Gastroesophageal sphincter (tissue), 4 donors: ENCODE data around the gene HLA-DRA. TPM values are rescaled to one million over a fixed set of nuclear protein-coding genes. Genes with fewer than 3 reads are reported as not detected.

Experiments used
- ATAC-seq: fragments of 150-250 bp; one replicate; pipeline ENCODE4 v1.9.1; 2016; ENCODE audit warnings: mild to moderate bottlenecking, moderate library complexity
- H3K27ac ChIP-seq, 4 donors: fragments of 200-600 bp; sonication (generic) in 3 of 4; 1 replicate in 3 of 4; 2 replicates in 1 of 4; pipeline ENCODE4 v1.5.1; 2016 to 2019
- H3K27me3 ChIP-seq: fragments of 200-600 bp; sonication (generic); one replicate; pipeline ENCODE4 v1.5.1; 2019
- H3K36me3 ChIP-seq, 2 donors: fragments of 200-600 bp; sonication (generic); one replicate each; pipeline ENCODE4 v1.5.1; 2019; ENCODE audit warnings: control low read depth in 1 of 2
- H3K4me1 ChIP-seq, 3 donors: fragments of 200-600 bp; sonication (generic); 1 replicate in 2 of 3; 2 replicates in 1 of 3; pipeline ENCODE4 v1.5.1; 2016 to 2019; ENCODE audit warnings: control low read depth in 2 of 3
- H3K4me3 ChIP-seq, 2 donors: fragments of 200-600 bp; sonication (generic); one replicate each; pipeline ENCODE4 v1.5.1; 2019; ENCODE audit warnings: mild to moderate bottlenecking in 1 of 2, moderate library complexity in 1 of 2
- H3K9me3 ChIP-seq, 3 donors: fragments of 200-600 bp; sonication (generic); one replicate each; pipeline ENCODE4 v1.5.1; 2017 to 2019; ENCODE audit warnings: control low read depth in 2 of 3
- CTCF ChIP-seq, 4 experiments: fragments of 200-600 bp in 2 of 4; fragments of 450-650 bp in 2 of 4; sonication (generic) in 1 of 4; IDR thresholded peaks; one replicate each; pipeline ENCODE4 v1.5.1; 2017 to 2019; ENCODE audit warnings: antibody characterized with exemption in 4 of 4, mild to moderate bottlenecking in 2 of 4, moderate library complexity in 2 of 4
- EP300 ChIP-seq: sonication (generic); formaldehyde crosslinking; IDR thresholded peaks from one replicate; pipeline ENCODE4 v1.6.1; 2017; ENCODE audit warnings: antibody characterized with exemption, mild to moderate bottlenecking
- POLR2A ChIP-seq, 2 donors: fragments of 450-650 bp; IDR thresholded peaks; one replicate each; pipeline ENCODE4 v1.6.1; 2017; ENCODE audit warnings: antibody characterized with exemption in 2 of 2, mild to moderate bottlenecking in 2 of 2, moderate library complexity in 1 of 2
- POLR2AphosphoS5 ChIP-seq: sonication (generic); formaldehyde crosslinking; IDR thresholded peaks from one replicate; pipeline ENCODE4 v1.6.1; 2017; ENCODE audit warnings: antibody characterized with exemption
- WGBS, 2 donors: methylation state at CpG; one replicate each; pipeline ENCODE4 v1.1.5; 2018; ENCODE audit warnings: low coverage in 1 of 2; 5-methylcytosine and 5-hydroxymethylcytosine counted together
- total RNA-seq, 4 donors: library from RNA; depleted of rRNA; stranded (reverse); fragments of >200 nt; gene quantifications; one replicate each; pipeline ENCODE4 v1.1.0, GENCODE V29; 2016

HLA-DRA gene
- total RNA-seq, 4 donors from 2014 or later = 43.6 to 285 (median 108) TPM

GRCh38 chr6:32444433-32444832 lies 4.7 kb downstream of the HLA-DRA start:
- Histone ChIP-seq H3K9me3 (no peaks in the 10 kb centered on the region), H3K27ac (no peak overlapping the region), H3K27me3 (peaks cover 21% of the 10 kb centered on the region), H3K4me1 (no peaks in the 10 kb centered on the region), H3K4me3 (no peak overlapping the region), H3K36me3 (no peaks in the 10 kb centered on the region)
- ATAC-seq = no peak
- TF ChIP-seq POLR2A (IDR thresholded peaks at IDR 0.05) = no peak
- TF ChIP-seq CTCF (IDR thresholded peaks at IDR 0.05) = no peak
- no peak for TF ChIP-seq EP300
- no peak for TF ChIP-seq POLR2AphosphoS5
- 58 to 82% methylated on average over 2 of the region's 2 CpGs for WGBS, 2 donors

- H3K9me3 ChIP-seq = no peaks in the 10 kb centered on the region
- H3K4me1 ChIP-seq = no peaks in the 10 kb centered on the region
- 51 to 61% methylated on average over 3 of the region's 3 CpGs for WGBS, 2 donors
- no peaks in the 10 kb centered on the region for H3K36me3 ChIP-seq
- H3K27me3 ChIP-seq = peaks cover 15% of the 10 kb centered on the region
- H3K27ac ChIP-seq = no peak overlapping the region
- TF ChIP-seq CTCF (IDR thresholded peaks at IDR 0.05) (no peak), POLR2A (IDR thresholded peaks at IDR 0.05) (no peak), POLR2AphosphoS5 (no peak), EP300 (no peak)
- ATAC-seq = no peak
- H3K4me3 ChIP-seq = no peak overlapping the region
These were observed 5.7 kb downstream of the HLA-DRA start for GRCh38 chr6:32445321-32445854.

- no peak overlapping the region for H3K27ac ChIP-seq
- no peak for ATAC-seq
- TF ChIP-seq EP300 (no peak), CTCF (IDR thresholded peaks at IDR 0.05) (no peak), POLR2AphosphoS5 (no peak), POLR2A (IDR thresholded peaks at IDR 0.05) (no peak)
- H3K27me3 ChIP-seq = peaks cover 8% of the 10 kb centered on the region
- H3K9me3 ChIP-seq = no peaks in the 10 kb centered on the region
- H3K4me3 ChIP-seq = no peak overlapping the region
- no peaks in the 10 kb centered on the region for H3K4me1 ChIP-seq
- H3K36me3 ChIP-seq = no peaks in the 10 kb centered on the region
These were observed 8.2 kb downstream of the HLA-DRA start for GRCh38 chr6:32447932-32448331.

GRCh38 chr6:32449088-32449736 lies 9.5 kb downstream of the HLA-DRA start:
- WGBS, 2 donors = 80 to 100% methylated on average over 2 of the region's 3 CpGs
- Histone ChIP-seq H3K9me3 (no peaks in the 10 kb centered on the region), H3K4me3 (no peak overlapping the region), H3K27me3 (peaks cover 18% of the 10 kb centered on the region), H3K36me3 (no peaks in the 10 kb centered on the region), H3K27ac (no peak overlapping the region), H3K4me1 (no peaks in the 10 kb centered on the region)
- ATAC-seq = no peak
- TF ChIP-seq POLR2AphosphoS5 (no peak), CTCF (IDR thresholded peaks at IDR 0.05) (no peak), EP300 (no peak), POLR2A (IDR thresholded peaks at IDR 0.05) (no peak)

- H3K4me1 ChIP-seq = no peaks in the 10 kb centered on the region
- H3K9me3 ChIP-seq = no peaks in the 10 kb centered on the region
- no peak for TF ChIP-seq POLR2AphosphoS5
- no peak for TF ChIP-seq EP300
- TF ChIP-seq POLR2A (IDR thresholded peaks at IDR 0.05) = no peak
- no peak for TF ChIP-seq CTCF (IDR thresholded peaks at IDR 0.05)
- 72 to 80% methylated on average over 4 of the region's 4 CpGs for WGBS, 2 donors
- peaks cover 37% of the 10 kb centered on the region for H3K27me3 ChIP-seq
- H3K4me3 ChIP-seq = no peak overlapping the region
- H3K27ac ChIP-seq = no peak overlapping the region
- H3K36me3 ChIP-seq = no peaks in the 10 kb centered on the region
- no peak for ATAC-seq
These were observed 17.4 kb downstream of the HLA-DRA start for GRCh38 chr6:32457054-32457453.
